IPS DF 19.7 (cell line): ENCODE measurements around the gene ADAMTSL3.

ENCODE experiments used
- DNase-seq: peaks from one replicate; pipeline ENCODE4 v3.0.0-alpha.2; 2013; ENCODE audit warnings: low read depth, low spot score

The ADAMTSL3 gene

DNA sequence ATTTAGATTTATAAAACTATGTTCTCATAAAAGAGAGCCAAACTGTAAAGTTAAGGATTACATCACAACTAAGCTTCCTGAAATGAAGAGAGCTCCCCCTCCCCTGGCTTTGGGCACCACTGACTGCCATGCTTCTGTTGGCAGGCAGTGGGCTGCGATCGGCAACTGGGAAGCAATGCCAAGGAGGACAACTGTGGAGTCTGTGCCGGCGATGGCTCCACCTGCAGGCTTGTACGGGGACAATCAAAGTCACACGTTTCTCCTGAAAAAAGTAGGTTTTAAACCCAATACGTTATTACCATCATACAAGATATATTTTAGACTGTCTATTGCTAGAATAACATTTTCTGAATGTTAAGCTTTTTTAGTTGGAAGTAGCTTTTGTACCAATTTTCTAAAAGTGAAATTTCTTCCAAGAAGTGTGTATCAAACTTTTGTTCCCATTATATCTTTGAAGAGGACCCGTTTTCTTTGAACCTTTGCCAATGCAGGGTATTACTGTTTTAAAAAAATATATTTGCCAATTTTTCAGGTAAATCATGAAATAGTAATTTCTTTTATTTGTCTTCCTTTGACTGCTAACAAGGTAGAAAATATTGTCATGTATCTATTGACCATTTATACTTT, 184.1 kb downstream of the ADAMTSL3 start:
- DNase-seq: no peak

DNA sequence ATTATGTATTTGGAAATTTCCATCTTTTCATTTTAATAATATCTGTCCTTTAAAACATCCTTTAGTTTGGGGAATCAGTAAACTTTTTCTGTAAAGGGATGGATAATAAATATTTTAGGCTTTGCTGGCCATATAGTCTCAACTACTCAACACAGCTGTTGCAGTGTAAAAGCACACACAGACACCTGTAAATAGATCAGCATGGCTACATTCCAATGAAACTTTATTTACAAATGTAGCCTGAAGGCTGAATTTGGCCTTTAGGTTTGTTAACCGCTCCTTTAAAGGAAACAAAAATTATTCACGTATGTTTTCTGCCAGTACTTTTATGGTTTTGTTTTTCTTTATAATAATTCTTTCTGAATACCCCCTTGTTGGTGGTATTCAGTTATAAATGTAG, 184.8 kb downstream of the ADAMTSL3 start:
- DNase-seq: no peak

DNA sequence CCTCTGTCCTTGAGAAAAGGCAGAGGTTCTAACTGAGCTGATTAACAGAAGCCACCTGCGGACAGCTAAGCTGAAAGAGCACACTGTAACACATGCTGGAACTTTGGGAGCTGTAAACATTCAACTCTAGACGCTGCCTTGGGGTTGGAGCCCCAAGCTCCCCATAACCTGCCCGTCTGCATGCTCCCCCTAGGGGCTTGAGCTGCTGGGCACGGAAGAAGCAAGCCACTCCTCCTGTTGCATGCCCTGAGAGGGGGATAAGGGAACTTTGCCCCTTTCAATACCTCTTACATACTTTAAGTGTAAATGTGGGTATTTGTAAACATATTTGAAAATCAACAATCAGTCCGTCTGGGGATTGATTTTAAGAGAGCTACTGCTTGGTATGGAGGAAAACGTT, 188.4 kb downstream of the ADAMTSL3 start:
- DNase-seq: no peak

DNA sequence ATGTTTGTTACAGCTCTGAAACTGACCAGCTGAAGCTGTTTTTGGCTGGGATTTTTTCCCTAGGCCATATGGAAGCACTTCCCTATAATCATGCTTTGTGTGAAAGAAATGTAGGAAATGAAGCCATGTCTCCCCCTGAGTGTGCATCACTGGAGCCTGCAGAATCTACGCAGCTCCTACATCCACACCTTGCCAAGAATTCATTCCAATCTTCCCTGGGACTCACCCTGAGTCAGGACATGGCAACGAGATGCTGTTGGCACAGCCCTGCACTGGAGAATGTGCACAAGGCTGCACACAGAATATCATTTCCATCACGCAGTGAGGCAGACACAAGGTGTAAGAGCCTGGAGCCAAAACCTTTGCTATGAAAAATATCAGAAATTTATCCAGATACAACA, 189.5 kb downstream of the ADAMTSL3 start:
- no peak for DNase-seq

DNA sequence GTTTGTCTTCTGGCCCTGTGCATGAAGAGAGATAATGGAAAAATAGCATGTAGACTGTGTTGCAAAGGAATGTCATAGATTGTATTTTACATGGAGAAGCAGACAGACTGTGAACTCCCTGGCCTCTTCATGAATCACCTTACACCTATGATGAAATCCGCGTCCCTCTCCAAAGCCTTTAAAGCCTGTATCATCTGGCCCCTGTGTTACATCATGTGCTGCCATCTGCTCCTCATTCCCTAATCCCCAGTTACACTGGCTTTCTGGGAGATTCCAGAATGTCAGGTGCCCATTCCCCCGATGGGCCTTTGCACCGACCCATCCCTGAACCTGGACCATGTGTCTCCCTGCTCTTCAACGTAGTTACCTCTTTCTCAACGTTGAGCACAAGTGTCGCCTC, 190.8 kb downstream of the ADAMTSL3 start:
- no peak for DNase-seq

DNA sequence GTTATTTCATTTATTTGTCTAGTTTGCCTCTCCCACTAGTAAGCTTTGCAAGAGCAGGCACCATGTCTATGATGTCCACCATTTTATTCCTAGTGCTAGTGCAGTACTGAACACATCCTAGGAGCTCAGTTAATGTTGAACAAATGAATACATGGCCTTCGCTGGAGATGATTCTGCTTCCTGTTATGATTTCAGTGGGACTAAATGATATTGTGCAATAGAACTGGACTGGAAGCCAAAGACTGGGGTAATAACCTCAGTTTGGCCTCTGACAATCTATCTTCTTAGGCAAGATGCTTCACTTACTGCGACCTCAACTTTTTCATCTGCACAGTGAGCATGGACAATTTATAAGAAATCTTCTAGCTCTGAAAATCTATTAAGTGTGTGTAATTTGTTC, 191.3 kb downstream of the ADAMTSL3 start:
- DNase-seq: no peak

DNA sequence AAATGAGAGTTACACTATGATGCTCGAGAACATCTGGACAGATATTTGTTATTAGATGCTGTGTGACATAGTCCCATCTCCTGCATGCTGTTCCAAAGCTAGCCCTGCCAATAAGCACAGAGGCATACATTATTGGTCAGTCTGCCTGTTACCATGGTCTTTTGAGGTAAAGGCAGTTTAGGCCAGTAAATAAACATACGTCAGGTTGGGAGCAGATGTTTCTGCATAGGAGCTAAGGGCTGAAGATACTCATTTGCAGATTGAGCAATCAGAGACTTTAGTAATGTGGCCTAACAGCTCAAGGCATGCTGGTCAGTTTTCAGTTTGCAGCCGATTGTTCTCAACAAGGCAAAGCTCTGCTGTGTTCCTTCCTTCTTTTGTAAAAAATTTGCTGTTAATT, 192.9 kb downstream of the ADAMTSL3 start:
- no peak for DNase-seq

DNA sequence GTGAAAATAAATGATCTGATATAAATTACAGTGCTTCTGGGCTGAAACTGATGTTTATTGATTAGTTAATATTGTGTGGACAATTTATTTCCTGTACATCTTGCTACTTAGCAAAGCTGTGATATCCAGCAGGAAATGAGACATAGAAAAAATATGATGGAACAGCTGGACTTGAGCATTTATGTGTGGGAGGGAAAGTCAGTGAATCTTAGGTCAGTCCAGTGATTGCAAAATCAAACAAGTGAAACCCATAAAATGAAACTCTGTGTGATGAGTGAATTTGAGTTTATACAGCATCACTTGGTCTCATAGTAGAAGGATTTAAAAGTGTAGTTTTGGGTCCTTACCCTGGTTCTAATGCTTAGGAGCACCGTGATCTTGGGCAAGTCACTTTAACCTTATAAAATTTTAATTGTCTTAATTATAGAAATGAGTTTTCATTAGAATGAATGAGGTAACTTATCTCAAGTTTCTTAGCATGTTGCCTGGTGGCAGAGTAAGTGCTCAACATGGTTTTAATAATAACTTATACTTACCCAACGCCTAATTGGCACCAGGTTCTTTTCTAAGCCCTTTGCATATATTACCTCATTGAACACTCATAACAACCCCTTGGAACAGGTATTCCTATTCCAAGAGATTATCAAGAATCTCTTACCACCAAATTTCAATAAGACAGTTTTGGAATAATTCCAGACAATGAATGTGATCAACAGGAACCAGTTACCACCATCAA, 194.6 kb downstream of the ADAMTSL3 start:
- DNase-seq: no peak

DNA sequence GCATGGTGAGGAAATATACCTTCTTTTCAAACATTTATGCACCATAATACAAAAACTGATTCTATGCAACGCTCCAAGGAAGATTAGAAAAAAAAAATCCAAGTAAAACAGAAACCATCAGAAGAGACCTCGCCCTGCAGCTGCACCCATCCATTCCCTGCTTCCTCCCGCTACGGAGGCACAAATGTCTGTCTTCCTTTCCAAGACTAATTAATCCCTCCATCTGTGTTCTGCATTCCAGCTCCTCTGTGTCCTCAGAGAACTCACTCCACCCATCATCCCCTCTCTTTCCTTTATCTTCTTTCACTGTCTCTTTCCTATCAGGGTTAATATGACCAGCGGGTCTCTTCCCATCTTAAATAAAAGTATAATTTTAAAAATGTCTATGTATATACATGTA, 196.1 kb downstream of the ADAMTSL3 start:
- DNase-seq: no peak

DNA sequence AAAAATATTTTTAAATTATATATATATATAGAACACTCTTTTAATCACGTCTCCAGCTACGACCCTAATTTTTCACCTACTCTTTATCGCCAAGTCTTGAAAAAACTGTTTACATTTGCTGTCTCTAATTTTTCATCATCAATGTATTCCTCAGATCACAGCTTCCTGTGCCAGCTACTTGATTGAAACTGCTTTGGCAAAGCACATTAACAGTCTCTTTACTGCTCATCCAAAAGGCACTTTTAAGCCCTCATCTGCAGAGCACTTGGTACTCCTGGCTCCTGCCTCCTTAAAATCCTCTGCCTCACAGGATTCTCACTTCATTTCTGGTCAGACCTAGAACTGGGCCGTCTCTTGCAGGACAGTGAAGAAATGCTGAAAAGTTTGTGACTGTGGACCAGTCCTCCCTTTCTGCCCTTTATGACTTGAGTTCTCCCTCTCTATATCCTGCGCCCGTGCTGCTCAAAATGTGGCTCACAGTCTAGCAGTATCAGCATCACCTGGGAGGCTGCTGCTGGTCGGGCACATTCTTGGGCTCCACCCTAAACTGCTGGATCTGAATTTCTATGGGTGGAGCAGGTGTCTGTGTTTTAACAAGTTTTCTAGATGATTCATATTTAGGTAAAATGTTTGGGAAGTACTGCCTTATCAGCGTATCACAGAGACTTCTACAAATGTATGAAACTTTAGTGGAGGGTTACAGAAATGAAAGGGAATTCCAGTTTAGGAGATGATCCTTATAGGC, 196.8 kb downstream of the ADAMTSL3 start:
- no peak for DNase-seq

DNA sequence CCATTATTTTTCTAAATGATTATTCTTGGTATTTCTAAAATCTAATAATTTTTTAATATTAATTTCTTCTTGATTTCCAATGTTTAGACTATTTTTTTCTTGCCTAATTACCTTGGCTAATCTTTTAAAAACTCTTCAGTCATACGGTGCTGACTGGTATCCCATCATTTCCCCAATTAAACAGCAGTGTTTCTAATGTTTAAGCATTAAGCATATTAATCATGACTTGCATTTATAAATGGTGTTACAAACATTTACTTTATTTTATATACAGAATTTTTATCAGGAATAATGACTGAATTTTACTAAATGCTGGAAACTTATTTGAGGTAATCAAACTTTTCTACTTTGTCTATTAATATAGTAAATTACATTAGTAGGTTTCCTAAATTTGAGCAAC, 199.3 kb downstream of the ADAMTSL3 start:
- no peak for DNase-seq

DNA sequence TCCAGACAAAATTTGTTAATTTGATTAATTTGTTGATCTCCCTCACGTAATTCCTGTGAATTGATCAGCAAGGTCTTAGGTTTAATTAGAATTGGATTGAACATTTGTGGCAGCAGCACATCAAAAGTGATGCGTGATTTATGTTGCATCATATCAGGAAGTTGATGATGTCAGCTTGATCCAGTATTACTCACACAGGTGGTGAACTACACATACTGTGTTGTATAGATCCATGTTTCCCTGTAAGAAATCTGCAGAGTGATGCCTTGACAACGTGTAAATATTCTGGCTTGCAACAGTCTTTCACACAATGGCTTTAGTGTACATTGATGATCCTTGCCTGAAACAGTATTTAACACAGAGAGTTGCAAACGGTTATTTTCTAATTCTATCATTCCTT, 200.4 kb downstream of the ADAMTSL3 start:
- DNase-seq: no peak

DNA sequence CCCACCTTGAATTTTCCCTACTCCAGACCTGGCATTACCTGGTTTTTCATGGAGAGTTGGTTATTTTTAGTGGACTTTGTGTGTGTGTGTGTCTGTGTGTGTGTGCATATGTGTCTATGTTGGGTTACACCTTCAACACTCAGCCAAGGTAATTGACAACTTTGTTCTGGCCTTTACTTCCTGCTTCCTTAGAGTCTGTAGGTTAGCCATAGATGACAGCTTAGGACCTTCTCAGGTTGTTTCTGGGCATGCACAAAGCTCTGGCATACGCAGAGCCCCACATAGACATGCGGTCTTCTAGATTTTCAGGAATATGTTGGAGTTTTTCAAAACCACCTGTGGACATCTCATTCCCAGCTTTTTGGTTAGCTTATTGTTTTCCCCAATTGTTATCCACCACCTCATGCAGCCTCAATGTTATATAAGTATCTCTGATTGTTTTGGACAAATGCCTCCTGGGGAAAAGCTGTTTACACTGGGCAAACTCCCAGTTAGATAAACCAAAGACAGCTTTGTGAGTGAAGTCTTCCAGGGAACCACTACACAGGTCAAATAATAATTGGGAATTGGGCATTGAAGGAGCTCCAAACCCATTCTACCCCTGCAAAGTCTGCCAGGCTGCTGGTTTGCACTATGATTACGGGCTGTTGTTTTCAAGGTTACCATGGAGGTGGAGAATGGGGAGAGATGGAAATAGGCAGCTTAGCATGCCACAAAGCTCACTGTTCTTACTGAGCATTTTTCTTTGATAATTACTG, 201.2 kb downstream of the ADAMTSL3 start:
- no peak for DNase-seq

DNA sequence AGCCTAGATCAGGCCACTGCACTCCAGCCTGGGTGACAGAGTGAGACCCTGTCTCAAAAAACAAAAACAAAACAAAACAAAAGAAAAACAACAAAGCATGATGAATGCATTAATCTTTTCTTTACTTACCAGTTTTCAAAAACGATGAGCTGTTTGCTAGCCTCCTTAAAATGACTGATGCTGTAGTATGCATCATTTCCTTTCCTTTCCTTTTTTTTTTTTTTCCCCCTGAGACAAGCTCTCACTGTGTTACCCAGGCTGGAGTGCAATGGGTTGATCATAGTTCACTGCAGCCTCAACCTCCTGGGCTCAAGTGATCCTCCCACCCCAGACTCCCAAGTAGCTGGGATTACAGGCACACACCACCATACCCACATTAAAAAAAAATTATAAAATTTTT, 202.0 kb downstream of the ADAMTSL3 start:
- no peak for DNase-seq

DNA sequence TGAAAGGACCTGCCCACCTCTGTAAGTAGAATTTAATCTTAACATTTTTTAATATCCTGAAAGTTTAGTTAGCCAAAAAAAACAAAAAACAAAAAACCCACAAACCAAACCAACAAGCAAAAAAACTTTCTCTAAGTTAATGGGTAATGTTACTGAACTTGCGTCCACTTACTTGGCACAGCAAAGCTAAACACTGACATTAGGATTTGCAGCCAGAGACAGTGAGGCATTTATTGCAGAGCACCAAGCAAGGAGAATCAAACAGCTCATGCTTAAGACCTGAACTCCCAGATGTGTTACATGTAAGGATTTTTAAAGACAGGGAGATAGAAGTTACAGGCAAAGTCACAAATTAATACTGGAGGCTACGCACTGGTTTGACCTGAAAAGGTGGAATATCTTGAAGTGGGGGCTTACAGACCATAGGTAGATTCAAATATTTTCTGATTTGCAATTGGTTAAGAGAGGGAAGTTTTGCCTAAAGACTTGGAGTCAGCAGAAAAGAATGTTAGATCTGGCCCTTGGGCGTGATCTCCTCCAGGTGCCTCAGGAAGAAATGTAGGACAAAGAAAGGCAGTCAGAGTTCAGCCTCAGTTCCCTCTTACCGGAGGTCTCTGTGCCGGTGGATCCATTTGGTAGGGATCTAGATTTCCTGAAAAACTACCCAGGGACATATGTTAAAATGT, 205.0 kb downstream of the ADAMTSL3 start:
- DNase-seq: no peak

DNA sequence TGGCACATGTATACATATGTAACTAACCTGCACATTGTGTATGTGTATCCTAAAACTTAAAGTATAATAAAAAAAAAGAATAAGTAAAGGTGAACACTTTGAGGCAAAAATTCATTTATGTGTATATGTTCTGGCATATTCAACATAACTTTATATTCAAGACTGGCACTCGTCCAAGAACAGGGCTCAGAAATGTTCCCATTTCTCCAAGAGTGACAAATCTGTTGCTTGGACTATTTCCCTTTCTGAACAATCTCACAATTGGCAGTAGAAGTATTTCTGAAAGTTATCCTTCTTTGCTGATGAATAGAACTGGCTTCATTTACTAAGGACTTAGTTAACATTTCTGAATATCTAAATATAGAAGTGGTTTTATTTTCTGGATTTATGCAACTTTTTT, 212.8 kb downstream of the ADAMTSL3 start:
- no peak for DNase-seq

DNA sequence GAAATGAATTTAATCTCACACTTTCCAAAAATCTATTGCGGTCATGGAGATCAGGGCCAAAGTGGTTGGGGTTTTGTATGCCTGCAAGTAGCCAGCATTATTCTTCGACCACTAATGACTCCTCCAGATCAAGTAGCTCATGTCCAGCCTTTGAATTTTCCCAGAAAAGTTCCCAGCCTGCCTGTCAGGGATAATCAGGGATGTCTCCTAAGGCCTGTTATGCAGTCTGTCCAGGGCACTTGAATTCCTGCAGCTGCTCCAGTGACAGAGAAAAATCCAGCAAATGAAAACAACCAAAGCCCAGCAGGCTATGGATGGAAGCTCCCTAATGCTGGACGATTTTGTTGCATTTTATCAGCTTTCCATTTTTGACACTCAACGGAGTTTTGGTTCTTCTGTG, 215.4 kb downstream of the ADAMTSL3 start:
- DNase-seq: no peak

DNA sequence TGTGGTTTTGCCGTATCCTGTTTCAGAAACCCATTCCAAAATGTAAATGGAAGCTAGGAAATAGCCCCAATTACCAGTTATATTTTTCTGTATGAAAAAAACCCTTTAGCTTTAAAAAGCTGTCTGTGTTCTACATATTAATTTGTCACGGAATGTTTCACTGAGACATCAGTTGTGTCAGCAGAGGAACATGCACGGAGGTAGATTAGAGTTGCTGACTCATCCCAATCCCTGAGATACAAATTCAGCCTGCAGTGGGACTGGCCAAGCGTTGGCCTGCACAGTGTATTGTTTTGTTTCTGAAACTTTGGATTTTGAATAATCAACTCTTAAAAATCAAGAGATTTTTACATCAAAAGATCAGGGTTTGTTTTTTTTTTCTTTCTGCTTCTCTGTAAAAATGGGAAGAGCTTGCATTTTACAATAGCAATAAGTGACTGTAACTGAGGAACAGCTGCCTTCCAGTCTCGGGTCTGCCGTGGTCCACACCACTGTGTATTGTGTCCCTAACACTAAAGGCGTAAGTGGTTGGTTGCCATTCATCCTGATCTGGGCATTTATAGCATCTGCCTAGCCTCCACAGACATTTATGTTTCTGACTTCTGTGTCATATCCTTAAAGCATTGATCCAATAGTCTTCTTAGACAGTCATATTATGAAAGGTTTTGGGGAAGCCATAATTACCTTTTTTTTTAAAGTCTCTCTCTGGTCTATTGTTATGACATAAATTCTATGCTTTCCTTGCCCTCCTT, 218.1 kb downstream of the ADAMTSL3 start:
- DNase-seq: no peak

DNA sequence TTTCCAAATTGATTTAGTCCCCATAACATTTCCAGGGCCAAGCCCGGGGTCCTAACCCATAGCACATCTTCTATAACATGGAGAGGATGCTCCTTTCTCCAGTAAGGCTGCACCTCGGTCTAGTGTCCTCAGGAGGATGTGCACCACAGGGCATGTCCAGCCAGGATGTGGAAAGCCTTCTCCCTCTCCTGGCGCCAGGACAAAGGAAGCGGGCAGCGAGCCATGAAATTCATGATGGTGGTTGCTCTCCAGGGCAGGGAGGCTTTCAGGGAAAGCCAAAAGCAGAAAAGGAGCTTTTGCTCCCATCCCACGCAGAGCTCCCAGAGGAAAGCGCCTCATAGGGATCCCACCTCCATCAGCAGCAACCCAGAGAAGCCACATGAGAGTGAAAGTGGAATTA, 220.0 kb downstream of the ADAMTSL3 start:
- no peak for DNase-seq

DNA sequence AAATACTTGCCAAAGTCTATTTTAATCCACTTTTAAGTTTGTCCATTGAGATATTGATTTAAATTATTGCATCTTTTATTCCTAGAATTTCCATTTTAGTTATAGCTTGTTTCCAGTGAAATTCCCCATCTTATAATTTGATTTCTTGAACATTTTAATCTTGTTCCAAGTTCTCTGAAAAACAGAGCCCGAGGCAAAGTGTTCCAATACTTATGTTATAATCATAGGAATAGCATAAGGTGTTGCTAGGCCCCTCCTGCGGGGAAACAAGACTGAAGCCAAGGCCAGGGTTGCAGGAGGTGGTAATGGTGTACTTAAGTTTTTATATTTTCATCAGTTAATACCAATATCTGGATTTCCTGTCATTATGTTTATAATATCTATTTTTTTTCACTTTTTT, 226.6 kb downstream of the ADAMTSL3 start:
- no peak for DNase-seq

DNA sequence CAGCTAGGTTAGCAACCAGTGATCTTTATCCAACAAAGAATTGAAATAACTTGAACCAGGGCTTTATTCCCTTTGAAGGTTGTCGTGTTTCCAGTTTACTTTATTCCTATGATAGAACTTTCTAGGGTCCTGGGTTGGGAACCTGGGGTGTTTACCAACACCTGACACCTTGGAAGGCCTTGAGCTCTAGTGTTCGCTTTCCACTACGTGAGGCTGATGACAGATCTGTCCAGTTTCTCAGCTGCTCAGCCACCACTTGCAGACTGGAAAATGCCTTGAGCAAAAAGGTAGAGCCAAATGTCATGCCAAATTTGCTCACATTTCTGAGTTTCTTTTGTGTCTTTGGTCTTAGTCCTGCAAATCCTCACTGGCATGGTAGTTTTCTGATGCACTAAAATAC, 227.2 kb downstream of the ADAMTSL3 start:
- no peak for DNase-seq
